Body of pancreas (tissue), 4 donors: ENCODE results near the gene ABCC3.

Experiments used
- CTCF ChIP-seq, 7 experiments: fragments of 450-650 bp in 4 of 7; fragments of 200-600 bp in 3 of 7; sonication (generic) in 3 of 7; IDR thresholded peaks; one replicate each; pipeline ENCODE4 v1.5.1; 2016 to 2019; ENCODE audit warnings: antibody characterized with exemption in 7 of 7
- POLR2A ChIP-seq, 3 donors: fragments of 450-650 bp; IDR thresholded peaks; one replicate each; pipeline ENCODE4 v1.6.1; 2016; ENCODE audit warnings: antibody characterized with exemption in 3 of 3, mild to moderate bottlenecking in 2 of 3

GRCh38 chr17:50681263-50682200 lies 46.9 kb downstream of the ABCC3 start:
- TF ChIP-seq CTCF (IDR thresholded peaks at IDR 0.05) (peak in 4 of 7 experiments; percentile 17 to 56 (median 49)), POLR2A (IDR thresholded peaks at IDR 0.05) (no peak)
